GM10847 (cell line): ENCODE results near the gene VWDE.

Source experiments
- POLR2A ChIP-seq: IDR thresholded peaks from 2 replicates; pipeline ENCODE4 v1.6.1; 2011; ENCODE audit not compliant: insufficient read length; ENCODE audit errors: extremely low read depth

The VWDE gene

DNA sequence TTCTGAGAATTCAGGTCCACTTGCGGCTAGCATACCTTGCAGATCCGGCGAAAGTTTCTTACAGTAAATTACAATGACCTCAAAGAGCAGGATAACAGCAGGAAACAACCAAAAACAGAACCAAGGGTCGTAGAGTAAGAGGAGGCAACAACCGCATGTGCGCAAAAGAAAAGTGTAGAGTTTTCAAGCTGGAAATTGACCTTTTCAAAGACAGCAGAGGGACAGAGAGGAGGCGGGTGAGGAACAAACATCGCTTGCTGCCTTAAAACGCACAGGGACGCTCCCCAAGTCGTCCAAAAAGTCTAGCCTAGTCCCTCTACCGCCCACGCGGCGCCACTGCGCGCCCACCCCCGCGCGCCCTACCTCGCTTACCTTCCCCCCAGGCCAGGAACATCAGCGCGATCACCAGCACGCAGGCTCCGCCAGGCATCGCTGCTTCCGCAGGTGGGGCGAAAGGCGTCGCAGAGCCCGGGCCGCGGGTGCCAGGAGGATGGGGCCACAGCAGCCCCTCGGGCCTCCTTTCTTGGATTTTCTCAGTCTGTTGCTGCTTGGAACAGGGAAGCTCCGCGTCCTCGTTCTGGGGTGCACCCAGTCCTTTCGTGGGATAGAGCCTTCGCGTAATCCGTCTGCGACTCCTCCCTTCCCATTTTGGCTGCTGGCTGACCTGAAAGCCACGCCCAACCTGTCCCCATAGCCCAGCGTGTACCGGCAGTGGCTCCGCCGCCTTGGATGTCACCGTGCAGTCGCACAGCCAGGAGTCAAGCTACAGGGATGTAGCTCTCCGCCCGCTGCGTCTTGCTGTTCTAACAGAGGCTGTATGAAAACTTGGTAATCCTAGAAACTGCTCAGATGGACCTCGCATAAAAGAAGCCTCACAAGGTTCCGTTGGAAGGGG lies at the start of gene VWDE:
VWDE (minus strand) TSS at position 579 of the 895 bp plus-strand sequence; CDS start at position 430, 149 bp downstream.
- TF ChIP-seq POLR2A = no peak

DNA sequence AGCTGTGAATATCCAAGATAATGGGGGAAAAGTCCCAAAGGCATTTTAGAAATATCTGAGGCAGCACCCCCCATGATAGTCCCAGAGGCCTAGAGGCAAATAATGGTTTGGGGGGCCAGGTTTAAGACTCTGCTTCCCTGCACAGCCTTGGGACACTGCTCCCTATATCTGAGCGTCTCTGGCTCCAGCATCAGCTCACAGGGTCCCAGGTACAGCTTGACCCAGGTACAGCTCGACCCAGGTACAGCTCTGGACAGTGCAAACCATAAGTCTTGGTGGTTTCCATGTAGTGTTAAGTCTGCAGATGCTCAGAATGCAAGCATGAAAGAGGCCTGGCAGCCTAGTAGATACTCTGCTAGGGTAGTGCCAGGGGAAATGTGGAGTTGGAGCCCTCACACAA lies 47.0 kb upstream of the VWDE start:
- no peak for TF ChIP-seq POLR2A

DNA sequence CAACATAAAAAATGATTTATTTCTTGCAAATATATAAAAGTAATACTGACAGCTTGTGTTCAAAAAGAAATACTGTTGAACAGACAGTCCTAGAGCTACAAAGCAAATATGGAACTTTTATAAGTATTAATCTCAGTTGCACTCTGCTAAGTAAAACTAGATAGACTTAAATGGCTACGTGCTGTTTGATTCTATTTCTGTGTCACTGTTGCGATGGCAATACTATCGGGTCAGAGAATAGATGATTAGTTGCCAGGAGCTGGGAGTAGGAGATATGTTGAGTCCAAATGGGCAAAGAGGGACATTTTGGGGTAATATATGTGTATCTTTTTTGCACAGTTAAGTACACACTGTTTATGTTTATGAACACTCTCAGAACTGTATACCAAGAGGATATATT lies 41.1 kb upstream of the VWDE start:
- no peak for TF ChIP-seq POLR2A

- no peak for TF ChIP-seq POLR2A
These were observed 36.6 kb upstream of the VWDE start for GRCh38 chr7:12440229-12440628.

- no peak for TF ChIP-seq POLR2A
These were observed 33.4 kb upstream of the VWDE start for GRCh38 chr7:12436896-12437535.

- TF ChIP-seq POLR2A = no peak
These were observed 32.5 kb upstream of the VWDE start for GRCh38 chr7:12436126-12436525.

- no peak for TF ChIP-seq POLR2A
These were observed 30.5 kb upstream of the VWDE start for GRCh38 chr7:12434012-12434642.

DNA sequence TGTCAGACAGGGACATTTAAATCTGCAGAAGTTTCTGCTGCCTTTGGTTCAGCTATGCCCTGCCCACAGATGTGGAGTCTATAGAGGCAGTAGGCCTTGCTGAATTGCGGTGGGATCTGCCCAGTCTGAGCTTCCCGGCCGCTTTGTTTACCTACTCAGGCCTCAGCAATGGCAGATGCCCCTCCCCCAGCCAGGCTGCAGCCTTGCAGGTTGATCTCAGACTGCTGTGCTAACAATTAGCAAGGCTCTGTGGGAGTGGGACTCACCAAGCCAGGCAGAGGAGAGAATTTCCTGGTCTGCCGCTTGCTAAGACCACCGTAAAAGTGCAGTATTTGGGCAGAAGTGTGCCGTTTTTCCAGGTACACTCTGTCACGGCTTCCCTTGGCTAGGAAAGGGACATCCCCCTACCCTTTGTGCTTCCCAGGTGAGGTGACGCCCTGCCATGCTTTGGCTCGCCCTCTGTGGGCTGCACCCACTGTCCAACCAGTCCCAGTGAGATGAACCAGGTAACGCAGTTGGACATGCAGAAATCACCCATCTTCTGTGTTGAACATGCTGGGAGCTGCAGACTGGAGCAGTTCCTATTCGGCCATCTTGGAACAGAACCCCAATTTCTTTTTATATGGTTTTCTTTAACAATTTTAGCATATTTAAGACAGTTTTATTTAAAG lies 28.4 kb upstream of the VWDE start:
- no peak for TF ChIP-seq POLR2A

DNA sequence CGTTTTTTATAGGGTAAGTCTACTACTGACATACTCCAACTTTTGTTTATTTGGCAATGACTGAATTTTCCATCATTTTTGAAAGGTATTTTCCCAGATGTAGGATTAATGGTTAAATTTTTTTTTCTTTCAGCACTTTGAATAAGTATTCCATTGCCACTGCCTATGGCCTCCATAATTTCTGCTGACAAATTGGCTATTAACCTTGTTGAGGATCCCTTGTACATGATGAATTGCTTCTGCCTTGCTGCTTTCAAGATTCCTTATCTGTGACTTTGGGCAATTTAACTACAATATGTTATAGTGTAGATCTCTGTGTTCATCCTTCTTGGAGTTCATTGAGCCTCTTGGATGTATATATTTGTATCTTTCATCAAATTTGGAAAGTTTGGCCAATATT lies 21.6 kb upstream of the VWDE start:
- TF ChIP-seq POLR2A = no peak

- no peak for TF ChIP-seq POLR2A
These were observed 20.5 kb upstream of the VWDE start for GRCh38 chr7:12423997-12424745.

- TF ChIP-seq POLR2A = no peak
These were observed 19.8 kb upstream of the VWDE start for GRCh38 chr7:12423355-12423996.

DNA sequence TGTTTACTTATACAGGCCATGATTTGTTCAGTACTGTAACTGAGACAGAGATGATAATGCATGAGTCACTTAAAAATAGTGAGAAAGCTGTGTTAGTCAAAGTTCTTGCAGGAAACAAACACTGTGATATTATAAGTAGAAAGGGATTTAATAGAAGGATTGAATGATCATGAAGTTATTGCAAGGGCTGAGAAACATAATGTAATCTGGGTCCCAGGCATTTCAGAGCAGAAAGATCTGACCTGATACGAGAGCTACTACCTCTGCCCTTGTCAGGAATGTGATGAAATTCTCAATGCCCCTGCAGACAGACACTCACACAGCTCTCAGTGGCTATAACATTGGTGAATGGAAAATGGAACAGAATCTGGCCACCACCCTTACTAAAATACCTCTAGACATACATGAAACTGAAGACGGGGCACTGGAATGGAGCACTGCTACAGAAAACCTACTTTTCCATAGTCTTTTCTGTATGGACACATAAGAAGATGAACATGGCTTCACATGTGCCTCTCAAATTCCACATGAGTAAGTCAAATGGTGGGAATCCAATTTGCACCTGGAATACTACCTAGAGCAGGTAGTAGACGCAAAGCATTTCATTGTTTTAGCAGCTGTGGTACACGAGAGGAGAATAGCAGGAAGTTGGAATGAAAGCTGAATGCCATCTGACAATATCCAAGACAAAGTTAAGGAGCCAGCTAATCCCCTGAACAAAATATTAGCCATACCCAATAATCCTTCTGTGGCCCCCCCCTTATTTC lies 19.1 kb upstream of the VWDE start:
- TF ChIP-seq POLR2A = no peak

- no peak for TF ChIP-seq POLR2A
These were observed 14.8 kb upstream of the VWDE start for GRCh38 chr7:12418452-12418851.

GRCh38 chr7:12415072-12415471 lies 11.4 kb upstream of the VWDE start:
- no peak for TF ChIP-seq POLR2A
